BE2C (cell line): Measurements from ENCODE around the gene NCOA5.

Experiments used
- DNase-seq: peaks from one replicate; pipeline ENCODE4 v3.0.0-alpha.2; 2020
- H3K27me3 ChIP-seq: fragments of 250-450 bp; sonication (Bioruptor Pico); 2 replicates; pipeline ENCODE4 v1.5.1; 2020; ENCODE audit warnings: mild to moderate bottlenecking
- H3K36me3 ChIP-seq: fragments of 250-450 bp; sonication (Bioruptor Pico); 2 replicates; pipeline ENCODE4 v1.5.1; 2020; ENCODE audit warnings: mild to moderate bottlenecking
- H3K4me1 ChIP-seq: fragments of 250-450 bp; sonication (Bioruptor Pico); 2 replicates; pipeline ENCODE4 v1.5.1; 2020
- H3K4me3 ChIP-seq: 2 replicates; pipeline ENCODE4 v1.5.1; 2011; ENCODE audit warnings: low read depth, low read length
- H3K9me3 ChIP-seq: fragments of 250-450 bp; sonication (Bioruptor Pico); 2 replicates; pipeline ENCODE4 v1.5.1; 2020
- CTCF ChIP-seq: IDR thresholded peaks from 2 replicates; pipeline ENCODE4 v1.5.1; 2012; ENCODE audit warnings: mild to moderate bottlenecking, low read depth, low read length

The NCOA5 gene

GRCh38 chr20:46128310-46129151 is 38.8 kb upstream of the NCOA5 start:
- Histone ChIP-seq H3K4me3 (no peak overlapping the region), H3K9me3 (no peaks in the 10 kb centered on the region), H3K27me3 (peaks cover 32% of the 10 kb centered on the region), H3K4me1 (no peaks in the 10 kb centered on the region; the same call in 1 of the 2 replicates), H3K36me3 (no peaks in the 10 kb centered on the region)
- peak; percentile 85 for TF ChIP-seq CTCF
- DNase-seq, result peak; percentile 78

- Histone ChIP-seq H3K9me3 (no peaks in the 10 kb centered on the region), H3K4me1 (no peaks in the 10 kb centered on the region), H3K4me3 (no peak overlapping the region), H3K27me3 (peaks cover 32% of the 10 kb centered on the region), H3K36me3 (no peaks in the 10 kb centered on the region)
- no peak for DNase-seq
- no peak for TF ChIP-seq CTCF
These were observed 37.7 kb upstream of the NCOA5 start for GRCh38 chr20:46127396-46128010.

- no peak for DNase-seq
- no peaks in the 10 kb centered on the region for H3K9me3 ChIP-seq
- no peaks in the 10 kb centered on the region for H3K4me1 ChIP-seq
- no peak for TF ChIP-seq CTCF
- peaks cover 26% of the 10 kb centered on the region for H3K27me3 ChIP-seq
- no peak overlapping the region for H3K4me3 ChIP-seq
- no peaks in the 10 kb centered on the region for H3K36me3 ChIP-seq
These were observed 36.8 kb upstream of the NCOA5 start for GRCh38 chr20:46126440-46127056.

GRCh38 chr20:46123482-46124245 is 33.9 kb upstream of the NCOA5 start:
- DNase-seq, result no peak
- peaks cover 10% of the 10 kb centered on the region for H3K27me3 ChIP-seq
- H3K9me3 ChIP-seq, result no peaks in the 10 kb centered on the region
- H3K4me1 ChIP-seq, result no peaks in the 10 kb centered on the region
- H3K36me3 ChIP-seq, result no peaks in the 10 kb centered on the region
- TF ChIP-seq CTCF, result no peak
- no peak overlapping the region for H3K4me3 ChIP-seq

- Histone ChIP-seq H3K36me3 (no peaks in the 10 kb centered on the region), H3K9me3 (no peaks in the 10 kb centered on the region), H3K27me3 (peaks cover 6% of the 10 kb centered on the region), H3K4me3 (no peak overlapping the region), H3K4me1 (peaks cover 5% of the 10 kb centered on the region)
- DNase-seq, result no peak
- no peak for TF ChIP-seq CTCF
These were observed 33.0 kb upstream of the NCOA5 start for GRCh38 chr20:46122516-46123481.
